HG03354 (cell line): ENCODE measurements around the gene CD63.

Source experiments
- ATAC-seq: cut with Tn5 transposase; IDR thresholded peaks from one replicate; pipeline ENCODE4 v1.9.1; 2021; ENCODE audit warnings: mild to moderate bottlenecking; ENCODE audit not compliant: unreplicated experiment, poor library complexity, severe bottlenecking

Gene CD63

DNA sequence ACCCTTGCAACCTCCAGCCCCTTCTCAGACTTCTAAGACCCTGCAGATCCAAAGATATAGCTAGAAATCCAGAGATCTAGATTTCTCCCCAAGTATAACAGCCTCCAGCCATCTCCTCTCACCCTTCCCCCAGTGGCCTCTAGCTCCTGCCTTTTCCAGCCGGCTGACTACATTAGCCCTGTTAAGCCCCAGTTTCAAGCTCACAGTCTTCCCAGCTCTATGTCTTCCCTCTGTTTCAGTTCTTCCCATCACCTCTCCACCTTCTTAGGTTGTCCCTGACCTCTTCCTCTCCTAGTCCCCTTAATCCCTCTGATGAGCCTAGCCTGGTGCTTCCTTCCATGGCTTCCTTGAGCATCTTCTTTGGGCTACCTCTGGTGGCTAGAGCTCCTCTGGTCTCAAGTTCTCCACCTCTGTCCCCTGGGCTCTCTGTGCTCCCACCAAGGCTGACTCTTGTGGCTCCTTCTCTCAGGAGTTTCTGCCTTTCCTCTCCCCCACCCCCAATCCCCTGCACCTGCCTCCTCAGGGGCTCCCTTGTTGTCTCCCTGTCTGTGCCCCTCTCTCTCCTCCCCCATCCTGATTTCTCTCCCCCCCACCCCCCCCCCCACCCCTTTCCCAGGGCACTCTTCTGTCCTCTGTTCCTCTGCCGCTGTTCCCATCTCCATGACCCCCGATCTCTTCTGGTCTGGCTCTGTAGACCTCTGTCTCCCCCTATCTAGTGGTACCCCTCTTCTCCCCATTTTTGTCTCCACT is 13.3 kb upstream of the CD63 start:
- ATAC-seq, result no peak

DNA sequence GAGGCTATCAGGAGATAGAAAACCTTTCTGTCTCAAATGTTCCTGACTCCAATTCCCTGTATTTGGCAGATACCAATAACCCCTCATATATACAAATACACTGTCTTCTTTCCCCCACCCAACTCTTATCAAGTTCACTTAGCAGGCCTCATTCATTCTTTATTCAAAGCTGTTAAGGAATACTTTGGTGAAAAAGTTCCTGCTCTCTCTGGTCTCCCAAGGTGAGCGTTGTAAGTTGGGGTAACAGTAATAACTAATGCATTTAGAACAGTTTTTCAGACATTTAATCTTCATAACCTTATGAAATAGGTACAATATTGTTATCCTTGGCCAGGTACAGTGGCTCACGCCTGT is 10.2 kb upstream of the CD63 start:
- no peak for ATAC-seq

- peak; percentile 86 for ATAC-seq
Observed at GRCh38 chr12:55738123-55739024, 9.6 kb upstream of the CD63 start.

DNA sequence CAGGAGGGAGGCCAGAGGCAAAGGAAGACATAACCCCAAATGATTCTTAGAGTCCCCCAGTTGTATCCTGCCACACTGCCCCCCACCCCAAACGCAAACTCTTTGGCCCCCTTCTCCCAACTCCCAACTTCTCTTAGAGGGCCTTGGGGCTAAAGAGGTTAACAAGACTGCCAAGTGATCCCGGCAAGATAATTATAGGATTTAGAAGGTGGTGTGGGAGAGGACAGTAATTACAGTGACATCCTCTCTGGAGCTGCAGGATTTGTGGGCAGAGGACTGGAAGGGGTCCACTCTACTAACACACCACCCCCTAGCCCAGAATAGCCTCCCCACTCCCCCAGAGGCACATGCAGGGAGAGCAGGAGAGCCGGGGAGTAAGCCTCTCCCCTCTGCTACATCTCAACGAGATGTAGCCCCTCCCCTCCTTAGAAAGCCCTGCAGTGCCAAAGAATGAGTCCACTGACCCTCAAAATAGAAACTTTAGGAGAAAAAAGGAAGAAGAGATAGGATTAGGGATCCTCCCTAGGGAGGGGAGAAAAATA is 8.8 kb upstream of the CD63 start:
- ATAC-seq, result peak; percentile 13

DNA sequence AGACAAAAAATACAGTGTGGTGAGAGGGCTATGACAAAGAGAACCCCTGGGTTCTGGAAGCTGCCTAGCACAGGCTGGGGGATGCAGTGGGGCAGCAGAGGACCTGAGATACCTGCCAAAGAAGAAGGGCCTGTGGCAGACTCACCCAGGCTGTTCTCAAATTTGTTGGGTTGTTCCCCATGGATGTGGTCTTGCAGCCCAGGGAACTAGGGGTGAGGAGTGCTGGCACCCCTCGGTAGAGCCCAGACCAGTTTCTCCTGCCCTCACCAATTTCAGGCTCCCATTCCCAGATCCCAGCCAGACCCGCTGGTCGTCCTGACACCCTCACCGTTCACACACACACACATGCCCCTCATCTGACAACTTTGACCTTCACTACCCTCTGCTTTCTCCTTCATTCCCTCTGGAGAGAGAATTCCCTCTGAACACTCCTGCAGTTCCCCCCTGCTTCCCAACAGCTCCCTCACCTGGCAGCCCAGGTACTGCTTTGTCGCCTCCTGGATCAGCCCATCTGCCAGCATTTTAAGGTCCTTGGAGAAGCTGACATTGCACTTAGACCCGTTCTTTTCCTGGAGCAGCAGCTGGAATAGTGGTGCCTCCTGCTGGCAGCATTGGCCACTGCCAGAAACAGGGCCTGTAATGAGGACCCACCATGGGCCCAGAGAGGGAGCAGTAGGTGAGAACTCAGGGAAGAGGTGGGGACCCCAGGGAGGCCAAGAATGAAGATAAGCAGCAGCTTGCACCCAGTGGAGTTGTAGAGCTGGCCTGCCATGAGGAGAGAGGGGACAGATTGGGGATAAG is 8.2 kb upstream of the CD63 start:
- ATAC-seq, result peak; percentile 42

DNA sequence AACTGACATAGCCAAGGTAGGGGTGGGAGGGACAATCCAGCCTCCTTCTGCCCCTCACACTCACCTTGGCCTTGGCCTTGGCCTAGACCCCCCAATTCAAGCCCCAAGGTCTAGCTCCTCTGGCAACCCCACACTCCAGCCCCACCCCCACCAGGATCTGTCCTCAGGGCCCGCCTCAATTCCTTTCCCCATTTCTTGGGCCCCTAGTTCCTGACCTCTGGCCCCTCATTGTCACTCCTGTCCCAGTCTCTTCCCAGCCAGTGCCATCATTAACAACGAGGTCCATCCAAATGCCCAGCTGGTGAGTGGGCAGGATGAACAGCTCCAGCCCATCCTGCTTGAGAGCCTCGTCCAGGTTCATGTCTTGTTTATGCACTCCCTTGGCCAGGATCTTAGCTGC is 7.3 kb upstream of the CD63 start:
- no peak for ATAC-seq

- ATAC-seq, result no peak
Observed at GRCh38 chr12:55734595-55734994, 5.8 kb upstream of the CD63 start.

- no peak for ATAC-seq
Observed at GRCh38 chr12:55733858-55734257, 5.0 kb upstream of the CD63 start.

- ATAC-seq, result no peak
Observed at GRCh38 chr12:55733021-55733555, 4.3 kb upstream of the CD63 start.

DNA sequence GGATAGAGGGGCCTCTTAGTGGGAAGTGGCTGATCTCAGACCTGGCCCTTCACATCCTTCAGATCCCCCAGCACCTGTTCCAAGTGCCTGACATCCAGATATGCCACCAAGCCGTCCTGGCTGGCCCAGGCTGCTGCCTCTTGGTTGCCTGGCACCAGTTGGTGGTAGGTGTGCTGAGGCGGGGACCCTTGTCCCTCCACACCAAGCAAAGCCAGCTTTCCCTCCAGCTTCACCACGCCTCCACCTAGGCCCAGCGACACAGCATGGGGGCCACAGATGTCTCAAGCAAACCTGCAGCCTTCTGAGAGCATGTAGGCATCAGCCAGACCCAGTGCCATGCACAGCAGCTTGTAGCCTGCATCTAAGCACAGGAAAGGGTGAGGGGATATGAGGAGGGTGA is 3.5 kb upstream of the CD63 start:
- ATAC-seq, result no peak

GRCh38 chr12:55729819-55730818 is 1.3 kb upstream of the CD63 start:
- ATAC-seq, result peak; percentile 43

DNA sequence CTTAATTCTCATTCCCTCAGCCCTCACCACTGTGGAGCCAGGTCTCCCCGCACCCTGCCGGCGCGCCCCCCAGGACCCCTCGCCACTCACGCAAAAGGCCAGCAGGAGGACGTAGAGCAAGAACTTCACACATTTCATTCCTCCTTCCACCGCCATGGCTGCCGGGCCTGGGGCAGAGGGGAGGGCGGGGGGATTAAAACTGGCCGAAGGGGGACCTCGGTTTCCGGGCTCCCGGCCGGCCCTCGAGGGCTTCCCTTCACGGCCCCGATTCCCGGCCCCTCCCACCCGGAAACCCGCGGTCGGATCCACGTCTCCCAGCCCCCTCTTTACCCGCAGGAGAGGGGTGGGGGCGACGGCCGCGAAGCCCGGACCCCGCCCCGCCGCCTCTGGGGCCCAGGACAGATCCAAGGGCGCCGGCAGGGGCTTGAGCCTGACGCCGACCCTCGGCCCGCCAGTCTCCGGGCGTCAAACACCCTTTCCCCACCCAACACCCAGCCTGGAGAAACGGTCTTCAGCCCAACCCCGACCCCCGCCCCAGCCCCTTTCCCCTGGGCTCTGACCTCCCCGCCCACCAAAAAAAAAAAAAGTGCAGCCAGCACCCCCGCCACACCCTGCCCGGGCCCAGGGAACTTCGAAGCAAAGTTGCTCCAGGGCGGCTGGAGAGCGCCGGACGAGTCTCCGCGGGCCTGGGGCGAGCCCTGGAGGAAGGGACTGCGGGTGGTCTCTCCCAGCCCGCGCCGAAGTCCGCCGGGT is 447 bp downstream of the CD63 start:
- peak; percentile 29 for ATAC-seq

- no peak for ATAC-seq
Observed at GRCh38 chr12:55727643-55728185, 1.1 kb downstream of the CD63 start.

- no peak for ATAC-seq
Observed at GRCh38 chr12:55726971-55727370, 1.8 kb downstream of the CD63 start.

DNA sequence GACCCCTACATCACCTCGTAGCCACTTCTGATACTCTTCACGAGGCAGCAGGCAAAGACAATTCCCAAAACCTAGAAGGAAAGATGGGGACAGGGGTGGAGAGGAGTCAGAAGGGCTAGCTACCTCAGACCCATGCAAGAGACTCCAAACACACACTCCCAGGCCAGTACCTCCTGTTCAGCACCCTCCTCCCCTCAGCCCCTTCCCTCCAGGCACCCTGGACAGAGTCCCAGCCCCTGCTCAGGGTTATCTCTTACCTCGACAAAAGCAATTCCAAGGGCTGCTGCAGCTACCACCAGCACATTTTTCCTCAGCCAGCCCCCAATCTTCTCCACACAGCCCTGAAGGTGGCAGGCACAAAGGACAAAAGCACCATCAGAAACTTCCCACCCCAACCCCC is 3.3 kb downstream of the CD63 start:
- no peak for ATAC-seq

DNA sequence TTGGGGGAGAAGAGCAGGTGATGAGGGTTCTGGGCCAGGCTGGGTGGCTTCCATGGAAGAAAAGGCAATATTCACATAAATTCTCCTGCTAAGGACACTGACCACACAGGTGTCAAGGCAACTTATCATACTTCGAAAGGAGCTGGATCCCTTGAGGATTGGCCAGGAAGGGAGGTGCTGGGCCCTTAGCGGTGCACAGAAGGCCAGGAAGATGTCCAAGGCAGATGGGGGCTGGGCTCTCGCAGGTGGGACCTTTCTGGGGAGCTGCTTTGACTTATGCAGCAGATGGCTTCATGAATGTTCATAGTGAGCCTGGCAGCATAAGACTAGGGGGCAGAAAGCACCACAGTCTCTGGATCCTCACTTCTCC is 3.9 kb downstream of the CD63 start:
- ATAC-seq, result no peak

DNA sequence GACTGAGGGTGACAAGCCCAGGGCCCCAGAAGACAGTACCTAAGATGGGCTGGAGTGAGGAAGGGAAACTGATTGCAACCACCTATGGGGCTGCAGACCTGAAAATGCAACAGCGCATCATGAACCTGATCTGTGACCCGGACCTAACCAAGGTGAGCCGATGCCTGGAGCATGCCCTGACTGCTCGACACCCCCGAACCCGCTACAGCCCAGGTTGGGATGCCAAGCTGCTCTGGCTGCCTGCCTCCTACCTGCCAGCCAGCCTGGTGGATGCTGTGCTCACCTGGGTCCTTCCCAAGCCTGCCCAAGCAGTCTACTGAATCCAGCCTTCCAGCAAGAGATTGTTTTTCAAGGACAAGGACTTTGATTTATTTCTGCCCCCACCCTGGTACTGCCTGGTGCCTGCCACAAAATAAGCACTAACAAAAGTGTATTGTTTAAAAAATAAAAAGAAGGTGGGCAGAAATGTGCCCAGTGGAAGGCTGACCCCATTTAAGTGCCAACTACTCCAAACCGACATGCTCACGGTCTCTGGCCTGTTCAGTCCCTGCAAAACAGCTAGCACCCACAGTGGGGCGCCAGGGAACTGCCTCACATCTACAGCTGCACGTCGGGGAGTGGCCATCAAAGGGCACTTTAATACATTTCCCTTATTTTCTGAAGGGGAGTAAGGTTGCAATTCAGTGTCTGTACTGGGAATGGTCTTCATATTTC is 4.4 kb downstream of the CD63 start:
- peak; percentile 23 for ATAC-seq
